ENCODE measurements around the gene CREB3L2.

GRCh38 chr7:137966641-137967142 is 35.2 kb downstream of the CREB3L2 start:
- TF ChIP-seq CTCF (IDR thresholded peaks at IDR 0.05) (no peak), POLR2A (IDR thresholded peaks at IDR 0.05) (no peak)

All from lower leg skin (tissue), 3 donors.